GM19328 (cell line): ENCODE data around the gene CRB3.
"Not testable (repeated sequence)": the region's sequence is repeated elsewhere in the genome, so short reads cannot be mapped to it uniquely, and the experiment has no call there.

ENCODE experiments used
- ATAC-seq: cut with Tn5 transposase; IDR thresholded peaks from one replicate; pipeline ENCODE4 v1.9.1; 2021; ENCODE audit warnings: mild to moderate bottlenecking, moderate library complexity; ENCODE audit not compliant: unreplicated experiment

CRB3 gene

GRCh38 chr19:6490134-6490533, 26.1 kb downstream of the CRB3 start:
- ATAC-seq, result no peak

GRCh38 chr19:6491802-6492592, 27.9 kb downstream of the CRB3 start:
- ATAC-seq, result no peak

- no peak for ATAC-seq
Measured at GRCh38 chr19:6494438-6495036, 30.5 kb downstream of the CRB3 start.

DNA sequence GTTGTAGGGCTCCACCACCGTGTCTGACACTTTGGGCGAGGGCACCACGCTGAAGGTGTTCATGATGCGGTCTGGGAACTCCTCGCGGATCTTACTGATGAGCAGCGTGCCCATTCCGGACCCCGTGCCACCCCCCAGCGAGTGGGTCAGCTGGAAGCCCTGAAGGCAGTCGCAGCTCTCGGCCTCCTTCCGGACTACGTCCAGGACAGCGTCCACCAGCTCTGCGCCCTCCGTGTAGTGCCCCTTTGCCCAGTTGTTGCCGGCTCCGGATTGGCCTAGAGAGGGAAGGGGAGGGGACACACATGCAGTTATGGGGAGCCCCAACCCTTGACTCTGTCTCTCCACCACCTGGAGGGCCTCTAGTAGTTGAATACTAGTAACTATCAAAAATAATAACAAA, 31.9 kb downstream of the CRB3 start:
- no peak for ATAC-seq

GRCh38 chr19:6498294-6499036, 34.4 kb downstream of the CRB3 start:
- no peak for ATAC-seq

DNA sequence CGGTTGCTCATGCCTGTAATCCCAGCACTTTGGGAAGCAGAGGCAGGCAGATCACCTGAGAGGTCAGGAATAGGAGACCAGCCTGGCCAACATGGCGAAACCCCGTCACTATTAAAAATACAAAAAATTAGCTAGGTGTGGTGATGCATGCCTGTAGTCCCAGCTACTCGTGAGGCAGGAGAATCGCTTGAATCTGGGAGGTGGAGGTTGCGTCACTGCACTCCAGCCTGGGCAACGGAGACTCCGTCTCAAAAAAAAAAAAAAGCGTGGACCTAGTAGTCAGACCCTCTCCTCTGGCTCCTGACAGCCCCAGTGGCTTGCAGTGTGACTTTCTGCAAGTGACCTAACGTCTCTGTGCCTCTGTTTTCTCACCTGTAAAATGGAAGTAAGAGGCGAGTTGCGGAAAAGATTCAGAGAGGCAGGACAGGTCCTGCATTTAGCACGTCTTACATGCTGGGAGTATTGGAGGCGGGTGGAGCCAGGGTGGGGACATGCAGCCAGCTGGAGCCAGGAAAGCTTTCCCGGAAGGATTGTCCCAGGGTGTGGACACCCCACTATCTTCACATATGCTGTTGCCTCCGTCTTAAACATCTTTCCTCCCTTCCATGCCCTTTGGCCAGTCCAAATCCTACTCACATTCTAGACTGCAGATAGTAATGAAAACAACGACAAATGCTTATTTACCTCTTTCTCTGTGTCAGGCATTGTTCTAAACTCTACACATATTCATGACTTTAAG, 35.1 kb downstream of the CRB3 start:
- no peak for ATAC-seq

- ATAC-seq, result no peak
Measured at GRCh38 chr19:6500837-6501739, 37.0 kb downstream of the CRB3 start.

DNA sequence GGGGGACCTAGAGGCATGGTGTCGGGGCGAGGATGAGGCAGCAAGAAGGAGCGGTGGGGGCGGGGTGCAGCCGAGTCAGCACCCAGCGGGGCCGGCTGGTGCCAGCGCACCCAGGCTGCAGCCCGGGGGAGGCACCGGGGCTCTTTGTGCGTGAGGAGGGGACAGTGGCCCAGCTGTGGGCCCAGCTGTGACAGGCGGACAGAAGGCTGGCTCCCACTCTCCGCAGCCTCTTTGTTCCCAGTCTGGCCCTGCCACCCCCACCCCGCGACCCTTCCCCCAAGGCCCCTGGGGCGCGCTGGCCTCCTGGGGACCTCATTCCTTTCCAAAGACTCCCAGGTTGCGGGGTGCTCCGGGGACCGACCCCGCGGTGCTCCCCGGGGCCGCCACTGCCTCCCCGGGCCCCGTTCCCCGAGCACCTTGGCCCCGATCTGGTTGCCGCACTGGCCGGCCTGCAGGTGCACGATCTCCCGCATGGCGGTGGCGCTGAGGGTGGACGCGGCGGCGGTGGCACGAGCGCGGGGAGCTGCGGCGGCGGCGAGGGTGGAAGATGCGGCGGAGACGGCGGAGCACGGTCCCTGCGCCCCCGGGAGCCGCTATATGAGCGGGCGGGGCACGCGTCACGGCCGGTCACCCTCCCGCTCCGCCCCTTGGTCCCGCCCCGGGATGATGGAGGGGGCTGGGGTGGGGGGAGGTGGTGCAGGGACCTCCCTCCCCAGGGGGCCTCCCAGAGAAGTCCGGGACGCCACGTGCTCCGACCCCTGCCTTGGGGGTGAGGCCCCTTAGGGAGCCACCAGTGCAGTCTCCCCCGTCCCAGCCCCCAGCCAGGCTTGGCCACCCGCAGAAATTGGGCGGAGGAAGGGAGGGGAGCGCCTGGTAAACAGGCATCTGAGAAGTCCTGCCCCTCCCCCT, 37.9 kb downstream of the CRB3 start, which contains the start of gene TUBB4A:
TSS of gene TUBB4A (minus strand) at position 570 of the 909 bp plus-strand sequence. CDS start at position 473, 97 bp downstream.
- no peak for ATAC-seq

DNA sequence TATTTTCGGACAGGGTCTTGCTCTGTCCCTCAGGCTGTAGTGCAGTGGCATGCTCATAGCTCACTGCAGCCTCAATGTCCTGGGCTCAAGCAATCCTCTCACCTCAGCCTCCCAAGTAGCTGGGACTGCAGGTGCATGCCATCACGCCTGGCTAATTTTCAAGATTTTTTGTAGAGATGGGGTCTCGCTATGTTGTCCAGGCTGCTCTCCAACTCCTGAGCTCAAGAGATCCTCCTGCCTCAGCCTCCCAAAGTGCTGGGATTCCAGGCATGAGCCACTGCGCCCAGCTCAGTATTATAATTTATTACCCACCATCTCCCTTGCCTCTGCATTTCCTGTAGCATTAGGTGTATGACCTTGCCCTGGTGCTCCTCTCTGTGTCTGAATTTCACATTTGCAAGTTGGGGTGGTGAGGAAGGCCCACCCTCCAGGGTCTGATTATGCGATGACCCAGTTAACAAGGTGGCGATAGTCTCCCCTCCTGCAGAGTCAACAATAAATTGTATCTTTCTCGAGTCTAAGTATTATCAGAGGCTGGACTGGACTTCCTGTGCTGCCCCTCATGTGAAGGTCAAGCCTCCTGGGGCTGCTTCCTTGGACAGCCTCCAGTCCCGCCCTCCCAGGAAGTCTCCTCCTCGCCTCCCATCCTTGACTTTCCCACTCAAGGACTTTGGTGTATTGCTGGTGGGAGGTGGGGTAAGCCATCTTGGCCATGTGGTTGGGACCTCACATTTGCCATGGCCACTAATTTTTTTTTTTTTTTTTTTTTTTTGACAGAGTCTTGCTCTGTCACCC, 39.5 kb downstream of the CRB3 start:
- ATAC-seq, result no peak

DNA sequence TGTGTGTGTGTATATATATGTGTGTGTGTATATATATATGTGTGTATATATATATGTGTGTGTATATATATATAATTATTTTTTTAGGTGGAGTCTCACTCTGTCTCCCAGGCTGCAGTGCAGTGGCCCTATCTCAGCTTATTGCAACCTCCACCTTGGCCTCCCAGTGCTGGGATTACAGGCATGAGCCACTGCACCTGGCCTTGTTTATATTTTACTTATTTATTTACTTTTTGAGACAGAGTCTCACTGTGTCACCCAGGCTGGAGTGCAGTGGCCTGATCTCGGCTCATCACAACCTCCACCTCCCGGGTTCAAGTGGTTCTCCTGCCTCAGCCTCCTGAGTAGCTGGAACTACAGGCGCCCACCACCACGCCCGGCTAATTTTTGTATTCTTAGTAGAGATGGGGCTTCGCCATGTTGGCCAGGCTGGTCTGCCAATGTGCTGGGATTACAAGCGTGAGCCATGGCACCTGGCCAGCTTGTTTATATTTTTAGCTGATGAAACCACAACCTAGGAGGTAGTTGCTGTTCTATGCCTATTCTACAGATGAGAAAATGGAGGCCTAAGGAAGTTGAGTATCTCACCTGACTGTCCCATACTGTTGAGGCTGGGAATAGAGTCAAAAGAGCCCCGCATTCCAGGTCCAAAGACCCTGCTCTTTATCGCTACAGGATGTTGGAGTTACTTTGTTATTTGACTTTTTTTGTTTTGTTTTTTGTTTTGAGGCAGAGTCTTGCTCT, 44.1 kb downstream of the CRB3 start:
- ATAC-seq, result not testable (repeated sequence)

- ATAC-seq, result no peak
Measured at GRCh38 chr19:6509118-6509971, 45.3 kb downstream of the CRB3 start.

DNA sequence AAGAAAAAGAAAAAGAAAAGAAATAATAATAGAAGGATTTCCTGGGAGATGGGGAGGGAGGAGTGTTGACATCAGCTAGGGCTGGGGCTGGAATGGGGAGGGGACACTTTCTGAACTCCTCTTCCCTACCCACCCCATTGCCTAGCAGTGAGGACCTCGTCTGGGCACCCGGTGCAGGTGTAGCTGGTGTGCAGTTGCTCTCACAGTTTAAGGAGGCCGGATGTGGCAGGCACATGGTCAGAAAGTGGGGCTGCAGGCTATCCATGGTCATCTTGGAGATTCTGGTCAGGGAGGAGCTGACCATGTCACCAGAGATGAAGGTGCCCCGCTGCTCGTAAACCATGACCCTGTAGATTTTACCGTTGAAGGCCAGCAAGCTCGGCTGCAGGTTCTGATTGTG, 46.5 kb downstream of the CRB3 start:
- ATAC-seq, result no peak

DNA sequence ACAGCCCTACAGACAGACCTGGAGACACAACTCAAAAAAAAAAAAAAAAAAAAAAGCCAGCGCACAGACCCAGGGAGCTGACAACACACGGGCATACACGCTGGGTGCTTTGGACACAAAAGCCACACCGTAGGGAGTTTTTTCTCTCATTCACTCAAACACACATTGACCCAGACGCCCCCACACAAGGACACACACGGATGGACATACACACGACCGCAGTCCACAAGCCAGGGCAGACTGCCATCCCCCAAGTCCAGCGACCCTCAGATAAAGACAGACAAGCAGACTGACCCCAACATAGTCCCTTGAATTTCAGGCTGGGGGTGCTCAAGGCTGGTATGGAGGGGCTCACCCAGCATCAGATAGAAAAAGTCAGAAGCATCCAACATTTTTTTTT, 50.0 kb downstream of the CRB3 start:
- ATAC-seq, result no peak

- no peak for ATAC-seq
Measured at GRCh38 chr19:6514926-6515544, 51.0 kb downstream of the CRB3 start.

- ATAC-seq, result no peak
Measured at GRCh38 chr19:6516018-6516658, 52.1 kb downstream of the CRB3 start.
